Measurements from ENCODE around the gene PALD1. TPM values are rescaled to one million over a fixed set of nuclear protein-coding genes. Genes with fewer than 3 reads are reported as not detected.

The PALD1 gene
- total RNA-seq, 1 experiment from 2014 or later: 0.38 TPM

DNA sequence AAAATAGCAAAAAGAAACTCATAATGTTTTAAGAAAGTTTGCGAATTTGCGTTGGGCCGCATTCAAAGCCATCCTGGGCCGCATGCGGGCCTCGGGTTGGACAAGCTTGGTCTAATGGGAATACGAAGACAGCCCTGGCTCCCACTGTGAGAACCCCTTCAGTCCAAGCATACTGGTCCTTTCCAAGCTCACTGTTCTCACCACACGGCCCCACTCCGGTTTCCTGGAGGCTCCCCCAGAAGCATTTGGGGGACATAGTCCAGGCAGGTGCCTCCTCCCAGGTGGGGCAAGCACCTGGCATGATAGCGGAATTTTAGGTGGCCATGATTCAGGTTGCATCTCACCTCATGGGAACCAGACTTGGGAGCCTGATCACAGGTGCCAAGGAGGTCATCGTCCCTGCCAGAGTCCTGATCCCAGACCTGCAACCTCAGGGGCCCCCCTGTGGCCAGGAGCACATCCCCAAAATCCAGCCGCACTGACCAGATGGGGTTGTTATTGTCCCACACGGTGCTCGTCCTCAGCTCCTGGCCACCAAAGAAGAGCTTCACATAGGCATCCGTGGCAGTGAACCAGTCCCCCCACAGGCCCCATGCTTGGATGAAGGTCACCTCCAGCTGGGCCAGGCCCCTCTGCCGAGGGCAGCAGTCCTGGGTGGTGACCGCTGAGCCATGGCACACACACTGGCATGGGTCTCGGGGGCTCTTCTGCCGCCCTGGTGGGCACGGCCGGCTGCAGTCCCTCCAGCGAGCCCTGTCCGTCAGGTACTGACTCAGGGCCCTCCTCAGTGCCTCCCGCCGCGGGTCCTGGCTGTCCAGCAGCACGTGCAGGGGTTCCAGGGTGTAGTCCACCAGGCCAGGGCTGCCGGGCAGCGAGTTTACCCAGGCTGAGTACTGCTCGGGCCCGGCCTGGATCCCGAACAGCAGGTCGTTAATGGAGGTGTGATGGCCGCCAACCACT, 119.6 kb downstream of the PALD1 start:
- intact Hi-C loops (cut with micrococcal nuclease; ENCODE audit: unreplicated experiment): no loop called here
- Mint-ChIP-seq H3K27me3 (ENCODE audit: unreplicated experiment) (peaks cover 31% of the 10 kb centered on the region), H3K36me3 (ENCODE audit: insufficient read depth, unreplicated experiment) (no peaks in the 10 kb centered on the region), H3K4me1 (ENCODE audit: low read depth, unreplicated experiment) (no peaks in the 10 kb centered on the region), H3K27ac (ENCODE audit: unreplicated experiment) (no peak overlapping the region), H3K9me3 (ENCODE audit: low read depth, unreplicated experiment) (no peaks in the 10 kb centered on the region), H3K4me3 (ENCODE audit: low read depth, unreplicated experiment) (no peak overlapping the region)
- CTCF ChIA-PET: no interaction called here
- BruUV-seq (replicated peaks): no TSS peak
- no peak for DNase-seq
- TF ChIP-seq, protein P1, sequence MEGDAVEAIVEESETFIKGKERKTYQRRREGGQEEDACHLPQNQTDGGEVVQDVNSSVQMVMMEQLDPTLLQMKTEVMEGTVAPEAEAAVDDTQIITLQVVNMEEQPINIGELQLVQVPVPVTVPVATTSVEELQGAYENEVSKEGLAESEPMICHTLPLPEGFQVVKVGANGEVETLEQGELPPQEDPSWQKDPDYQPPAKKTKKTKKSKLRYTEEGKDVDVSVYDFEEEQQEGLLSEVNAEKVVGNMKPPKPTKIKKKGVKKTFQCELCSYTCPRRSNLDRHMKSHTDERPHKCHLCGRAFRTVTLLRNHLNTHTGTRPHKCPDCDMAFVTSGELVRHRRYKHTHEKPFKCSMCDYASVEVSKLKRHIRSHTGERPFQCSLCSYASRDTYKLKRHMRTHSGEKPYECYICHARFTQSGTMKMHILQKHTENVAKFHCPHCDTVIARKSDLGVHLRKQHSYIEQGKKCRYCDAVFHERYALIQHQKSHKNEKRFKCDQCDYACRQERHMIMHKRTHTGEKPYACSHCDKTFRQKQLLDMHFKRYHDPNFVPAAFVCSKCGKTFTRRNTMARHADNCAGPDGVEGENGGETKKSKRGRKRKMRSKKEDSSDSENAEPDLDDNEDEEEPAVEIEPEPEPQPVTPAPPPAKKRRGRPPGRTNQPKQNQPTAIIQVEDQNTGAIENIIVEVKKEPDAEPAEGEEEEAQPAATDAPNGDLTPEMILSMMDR (IDR thresholded peaks at IDR 0.05; ENCODE audit: unreplicated experiment): peak; percentile 16

DNA sequence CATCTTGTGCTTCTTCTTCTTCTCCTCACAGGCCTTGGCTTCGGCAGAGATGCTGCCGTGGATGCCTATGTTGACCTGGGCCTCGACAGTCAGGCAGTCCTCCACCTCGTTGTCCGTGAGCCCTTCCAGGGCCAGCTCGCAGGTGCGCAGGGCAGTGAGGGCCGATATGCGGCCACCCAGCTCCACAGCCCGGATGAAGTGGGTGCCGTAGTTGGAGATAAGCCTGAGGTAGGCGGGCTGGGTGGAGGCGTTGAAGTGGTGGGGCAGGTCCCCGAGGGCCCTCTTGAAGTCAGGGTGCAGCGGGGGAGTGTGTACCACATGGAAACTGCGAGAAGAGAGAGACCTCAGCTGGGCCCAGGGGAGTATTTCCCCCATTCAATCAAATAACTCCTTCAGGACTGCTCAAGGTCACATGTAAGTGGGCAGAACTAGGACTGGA, 120.3 kb downstream of the PALD1 start:
- H3K36me3 Mint-ChIP-seq (ENCODE audit: insufficient read depth, unreplicated experiment): no peaks in the 10 kb centered on the region

DNA sequence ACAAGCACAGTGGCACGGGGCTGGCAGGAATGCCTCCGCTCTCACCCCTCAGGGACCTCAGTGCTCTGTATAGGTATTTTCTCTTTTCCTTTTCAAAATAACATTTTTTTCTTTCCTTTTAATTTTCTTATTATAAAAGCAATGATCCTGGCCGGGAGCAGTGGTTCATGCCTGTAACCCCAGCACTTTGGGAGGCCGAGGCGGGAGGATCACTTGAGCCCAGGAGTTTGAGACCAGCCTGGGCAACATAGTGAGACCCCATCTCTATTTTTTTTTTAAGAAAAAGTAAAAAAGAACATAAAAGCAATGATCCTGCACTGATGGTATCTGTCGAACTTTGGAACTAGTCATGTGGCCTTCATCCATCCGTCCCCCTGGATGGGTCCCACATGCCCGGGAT, 120.8 kb downstream of the PALD1 start:
- TF ChIP-seq, protein P1 (IDR thresholded peaks at IDR 0.05; ENCODE audit: unreplicated experiment): no peak
- no peak for DNase-seq
- no peaks in the 10 kb centered on the region for H3K9me3 Mint-ChIP-seq (ENCODE audit: low read depth, unreplicated experiment)
- BruUV-seq (replicated peaks): no TSS peak
- H3K27me3 Mint-ChIP-seq (ENCODE audit: unreplicated experiment): peaks cover 19% of the 10 kb centered on the region
- no peaks in the 10 kb centered on the region for H3K4me1 Mint-ChIP-seq (ENCODE audit: low read depth, unreplicated experiment)
- no peak overlapping the region for H3K4me3 Mint-ChIP-seq (ENCODE audit: low read depth, unreplicated experiment)
- intact Hi-C loops (cut with micrococcal nuclease; ENCODE audit: unreplicated experiment): no loop called here
- CTCF ChIA-PET: no interaction called here
- no peaks in the 10 kb centered on the region for H3K36me3 Mint-ChIP-seq (ENCODE audit: insufficient read depth, unreplicated experiment)
- no peak overlapping the region for H3K27ac Mint-ChIP-seq (ENCODE audit: unreplicated experiment)

More for the DNA sequence above, 120.3 kb downstream of the PALD1 start:
- Mint-ChIP-seq H3K4me3 (ENCODE audit: low read depth, unreplicated experiment) (no peak overlapping the region), H3K27ac (ENCODE audit: unreplicated experiment) (no peak overlapping the region), H3K4me1 (ENCODE audit: low read depth, unreplicated experiment) (no peaks in the 10 kb centered on the region), H3K9me3 (ENCODE audit: low read depth, unreplicated experiment) (no peaks in the 10 kb centered on the region), H3K27me3 (ENCODE audit: unreplicated experiment) (peaks cover 24% of the 10 kb centered on the region)
- DNase-seq: no peak
- CTCF ChIA-PET: no interaction called here
- BruUV-seq (replicated peaks): no TSS peak
- TF ChIP-seq, protein P1 (IDR thresholded peaks at IDR 0.05; ENCODE audit: unreplicated experiment): no peak
- intact Hi-C loops (cut with micrococcal nuclease; ENCODE audit: unreplicated experiment): no loop called here

DNA sequence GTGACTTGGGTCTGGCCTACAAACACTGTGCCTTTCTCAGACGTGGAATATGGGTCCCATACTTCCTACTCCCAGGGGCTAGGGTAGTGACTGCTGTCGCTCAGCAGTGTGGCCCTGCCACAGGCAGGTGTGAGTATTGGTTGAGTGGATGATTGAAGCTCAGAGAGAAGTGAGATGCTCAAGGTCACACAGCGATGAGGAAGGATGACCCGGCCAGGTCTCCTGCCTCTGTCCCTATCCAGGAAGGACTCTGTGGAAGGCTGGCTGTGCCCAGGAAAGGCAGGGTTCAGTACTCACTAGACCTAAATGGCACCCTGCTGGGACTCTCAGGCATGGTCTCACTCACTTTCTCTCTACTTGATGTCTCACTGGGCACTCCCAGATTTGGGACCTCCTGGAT, 121.2 kb downstream of the PALD1 start:
- CTCF ChIA-PET: no interaction called here
- DNase-seq: no peak
- Mint-ChIP-seq H3K4me1 (ENCODE audit: low read depth, unreplicated experiment) (no peaks in the 10 kb centered on the region), H3K9me3 (ENCODE audit: low read depth, unreplicated experiment) (no peaks in the 10 kb centered on the region), H3K4me3 (ENCODE audit: low read depth, unreplicated experiment) (no peak overlapping the region), H3K27me3 (ENCODE audit: unreplicated experiment) (peaks cover 14% of the 10 kb centered on the region), H3K27ac (ENCODE audit: unreplicated experiment) (no peak overlapping the region), H3K36me3 (ENCODE audit: insufficient read depth, unreplicated experiment) (no peaks in the 10 kb centered on the region)
- no TSS peak for BruUV-seq (replicated peaks)
- TF ChIP-seq, protein P1 (IDR thresholded peaks at IDR 0.05; ENCODE audit: unreplicated experiment): no peak
- intact Hi-C loops (cut with micrococcal nuclease; ENCODE audit: unreplicated experiment): no loop called here
